HG03565 (cell line): Measurements from ENCODE around the gene MISFA.
"Not testable (repeated sequence)": the region's sequence is repeated elsewhere in the genome, so short reads cannot be mapped to it uniquely, and the experiment has no call there.

Experiments
- ATAC-seq: cut with Tn5 transposase; IDR thresholded peaks from one replicate; pipeline ENCODE4 v1.9.1; 2021; ENCODE audit warnings: mild to moderate bottlenecking, moderate library complexity; ENCODE audit not compliant: unreplicated experiment

MISFA gene

GRCh38 chr11:18599739-18600230, at the start of gene MISFA:
Gene MISFA (plus strand): TSS chr11:18599789. CDS start chr11:18599929, 140 bp downstream.
- no peak for ATAC-seq

GRCh38 chr11:18563090-18563730, 36.4 kb upstream of the MISFA start:
- no peak for ATAC-seq

GRCh38 chr11:18564149-18564548, 35.4 kb upstream of the MISFA start:
- no peak for ATAC-seq

GRCh38 chr11:18566406-18566805, 33.2 kb upstream of the MISFA start:
- ATAC-seq: no peak

GRCh38 chr11:18567081-18567480, 32.5 kb upstream of the MISFA start:
- ATAC-seq: no peak

- no peak for ATAC-seq
These were observed 24.2 kb upstream of the MISFA start for GRCh38 chr11:18575361-18575760.

GRCh38 chr11:18578975-18579598, 20.5 kb upstream of the MISFA start:
- peak; percentile 59 for ATAC-seq

- no peak for ATAC-seq
These were observed 19.3 kb upstream of the MISFA start for GRCh38 chr11:18580113-18580766.

- ATAC-seq: no peak
These were observed 17.8 kb upstream of the MISFA start for GRCh38 chr11:18581825-18582224.

GRCh38 chr11:18588297-18589252, 11.0 kb upstream of the MISFA start, which contains the start of gene UEVLD:
Gene UEVLD (minus strand): TSS chr11:18588734. CDS start chr11:18588654, 80 bp downstream.
- peak; percentile 48 for ATAC-seq

- no peak for ATAC-seq
These were observed 9.0 kb upstream of the MISFA start for GRCh38 chr11:18590571-18590970.

- not testable (repeated sequence) for ATAC-seq
These were observed 5.5 kb upstream of the MISFA start for GRCh38 chr11:18594088-18594487.

- no peak for ATAC-seq
These were observed 4.4 kb upstream of the MISFA start for GRCh38 chr11:18594999-18595749.

- no peak for ATAC-seq
These were observed 1.5 kb downstream of the MISFA start for GRCh38 chr11:18600915-18601569.

- ATAC-seq: no peak
These were observed 8.8 kb downstream of the MISFA start for GRCh38 chr11:18608376-18608775.

GRCh38 chr11:18611196-18611595, 11.6 kb downstream of the MISFA start:
- ATAC-seq: no peak

- ATAC-seq: no peak
These were observed 12.8 kb downstream of the MISFA start for GRCh38 chr11:18612394-18612793.

- ATAC-seq: no peak
These were observed 15.1 kb downstream of the MISFA start for GRCh38 chr11:18614667-18615066.

GRCh38 chr11:18615628-18616392, 16.2 kb downstream of the MISFA start:
- ATAC-seq: peak; percentile 93
